H1 (cell line): ENCODE results near the gene LMTK2. TPM values are rescaled to one million over a fixed set of nuclear protein-coding genes. Genes with fewer than 3 reads are reported as not detected.

ENCODE experiments used
- CTCF ChIA-PET: fragments of 300-600 bp; sonication (Branson Sonifier 250); formaldehyde crosslinking; loops from one replicate; lab custom pipeline; 2021; ENCODE audit not compliant: partially characterized antibody; lab: Charles Lee
- POLR2A ChIA-PET: fragments of 300-600 bp; sonication (Branson Sonifier 250); formaldehyde crosslinking; loops from one replicate; lab custom pipeline; 2021; ENCODE audit warnings: inconsistent platforms; ENCODE audit not compliant: partially characterized antibody; lab: Charles Lee
- DNase-seq, 2 experiments: peaks; one replicate each; pipeline versions ENCODE4 v3.0.0 to v3.0.0-alpha.2; 2010 to 2022; ENCODE audit warnings: low spot score in 2 of 2, low read depth in 1 of 2, mixed read lengths in 1 of 2
- FAIRE-seq: peaks from 2 replicates; lab custom pipeline; 2011; peaks lifted over from hg19 to GRCh38; lab: Jason Lieb, UNC
- H2AFZ ChIP-seq: 2 replicates; pipeline ENCODE4 v1.8.1; 2012; ENCODE audit warnings: low read length, inconsistent platforms
- H2AK5ac ChIP-seq: 2 replicates; pipeline ENCODE4 v1.6.1; 2013; ENCODE audit warnings: low read depth, low read length
- H2BK120ac ChIP-seq: replicated peaks from 2 replicates; pipeline ENCODE3; 2013; ENCODE audit warnings: low read depth, low read length, inconsistent platforms
- H2BK12ac ChIP-seq: 2 replicates; pipeline ENCODE4 v1.6.1; 2013; ENCODE audit warnings: low read depth, low read length
- H2BK15ac ChIP-seq: 2 replicates; pipeline ENCODE4 v1.6.1; 2013; ENCODE audit warnings: low read length
- H2BK20ac ChIP-seq: 2 replicates; pipeline ENCODE4 v1.6.1; 2013; ENCODE audit warnings: low read length
- H2BK5ac ChIP-seq: 2 replicates; pipeline ENCODE4 v1.6.1; 2013; ENCODE audit warnings: low read depth, low read length
- H3K14ac ChIP-seq: 2 replicates; pipeline ENCODE4 v1.6.1; 2013; ENCODE audit warnings: inconsistent platforms; ENCODE audit not compliant: insufficient read length
- H3K18ac ChIP-seq: 2 replicates; pipeline ENCODE4 v1.6.1; 2013; ENCODE audit warnings: low read length; ENCODE audit errors: extremely low read depth
- H3K23ac ChIP-seq: 2 replicates; pipeline ENCODE4 v1.6.1; 2013; ENCODE audit warnings: inconsistent platforms; ENCODE audit not compliant: insufficient read length
- H3K23me2 ChIP-seq: 2 replicates; pipeline ENCODE4 v1.6.1; 2013; ENCODE audit warnings: low read depth, low read length
- H3K27ac ChIP-seq: 2 replicates; pipeline ENCODE4 v1.6.1; 2011; ENCODE audit warnings: low read depth, low read length, inconsistent platforms
- H3K27me3 ChIP-seq, 4 experiments: replicated peaks in 1 of 4; 1 replicate in 1 of 4; 2 replicates in 3 of 4; pipeline versions ENCODE4 v1.6.1 to v1.8.1; 2011 to 2013; ENCODE audit warnings: low read length in 3 of 4, mild to moderate bottlenecking in 3 of 4, inconsistent platforms in 2 of 4, mixed read lengths in 2 of 4, moderate library complexity in 1 of 4; ENCODE audit not compliant: control insufficient read depth in 3 of 4, insufficient read depth in 3 of 4; ENCODE audit errors: extremely low read depth in 1 of 4
- H3K36me3 ChIP-seq, 4 experiments: 2 replicates each; pipeline versions ENCODE4 v1.6.1 to v1.8.1; 2011 to 2013; ENCODE audit warnings: mild to moderate bottlenecking in 4 of 4, low read length in 3 of 4, moderate library complexity in 2 of 4, control low read depth in 1 of 4, inconsistent platforms in 1 of 4; ENCODE audit not compliant: insufficient read depth in 4 of 4, control insufficient read depth in 2 of 4
- H3K4ac ChIP-seq: replicated peaks from 2 replicates; pipeline ENCODE3; 2013; ENCODE audit warnings: low read length, low read depth, mixed read lengths, inconsistent platforms; ENCODE audit not compliant: insufficient read length
- H3K4me1 ChIP-seq, 4 experiments: replicated peaks in 1 of 4; 1 replicate in 1 of 4; 2 replicates in 3 of 4; pipeline versions ENCODE4 v1.6.1 to v1.8.1; 2011 to 2013; ENCODE audit warnings: low read length in 3 of 4, inconsistent platforms in 2 of 4, mixed read lengths in 1 of 4; ENCODE audit not compliant: insufficient read depth in 4 of 4, control insufficient read depth in 3 of 4
- H3K4me2 ChIP-seq, 2 experiments: 2 replicates each; pipeline versions ENCODE4 v1.6.1 to v1.8.1; 2011 to 2013; ENCODE audit warnings: low read depth in 2 of 2, low read length in 2 of 2, control low read depth in 1 of 2, inconsistent platforms in 1 of 2, mild to moderate bottlenecking in 1 of 2; ENCODE audit not compliant: insufficient read depth in 1 of 2
- H3K4me3 ChIP-seq, 4 experiments: fragments of 200-600, 300-600 bp in 1 of 4; sonication (generic), shearing (Covaris generic), sonication (Bioruptor Twin) in 1 of 4; 2 replicates each; pipeline versions ENCODE4 v1.5.1 to v1.8.1; 2011 to 2016; ENCODE audit warnings: low read length in 4 of 4, low read depth in 3 of 4, control low read depth in 2 of 4, inconsistent platforms in 2 of 4, mild to moderate bottlenecking in 2 of 4, mixed read lengths in 1 of 4, moderate library complexity in 1 of 4; ENCODE audit not compliant: insufficient read depth in 2 of 4; ENCODE audit errors: extremely low read depth in 1 of 4
- H3K56ac ChIP-seq: replicated peaks from 2 replicates; pipeline ENCODE3; 2013; ENCODE audit warnings: low read depth, mild to moderate bottlenecking, mixed read lengths, low read length, inconsistent platforms; ENCODE audit not compliant: insufficient read length
- H3K79me1 ChIP-seq: 2 replicates; pipeline ENCODE4 v1.6.1; 2013; ENCODE audit warnings: low read depth, low read length, control low read depth
- H3K79me2 ChIP-seq, 2 experiments: 2 replicates each; pipeline versions ENCODE4 v1.6.1 to v1.8.1; 2012 to 2013; ENCODE audit warnings: low read length in 2 of 2, mild to moderate bottlenecking in 2 of 2, inconsistent platforms in 1 of 2; ENCODE audit not compliant: insufficient read depth in 2 of 2, control insufficient read depth in 1 of 2
- H3K9ac ChIP-seq, 4 experiments: replicated peaks in 1 of 4; 1 replicate in 1 of 4; 2 replicates in 3 of 4; pipeline versions ENCODE4 v1.6.1 to v1.8.1; 2011 to 2013; ENCODE audit warnings: low read depth in 3 of 4, low read length in 3 of 4, control low read depth in 2 of 4, mild to moderate bottlenecking in 2 of 4, moderate library complexity in 2 of 4, inconsistent platforms in 1 of 4; ENCODE audit errors: extremely low read depth in 1 of 4
- H3K9me3 ChIP-seq, 2 experiments: 2 replicates each; pipeline versions ENCODE4 v1.6.1 to v1.8.1; 2012 to 2013; ENCODE audit warnings: mild to moderate bottlenecking in 2 of 2, moderate library complexity in 2 of 2, control low read depth in 1 of 2, inconsistent platforms in 1 of 2, low read depth in 1 of 2, low read length in 1 of 2, mixed read lengths in 1 of 2; ENCODE audit not compliant: insufficient read depth in 2 of 2
- H4K20me1 ChIP-seq, 2 experiments: replicated peaks in 1 of 2; 2 replicates each; pipeline versions ENCODE3 to v1.8.1; 2011 to 2013; ENCODE audit warnings: inconsistent platforms in 2 of 2, low read length in 2 of 2, mild to moderate bottlenecking in 1 of 2; ENCODE audit not compliant: insufficient read depth in 2 of 2, control insufficient read depth in 1 of 2
- H4K5ac ChIP-seq: 2 replicates; pipeline ENCODE4 v1.6.1; 2013; ENCODE audit warnings: low read length, low read depth, mixed read lengths, inconsistent platforms; ENCODE audit not compliant: insufficient read length
- H4K8ac ChIP-seq: 2 replicates; pipeline ENCODE4 v1.8.0; 2013; ENCODE audit warnings: mild to moderate bottlenecking, moderate library complexity, low read length, inconsistent platforms; ENCODE audit not compliant: insufficient read depth; ENCODE audit errors: extremely low read depth
- H4K91ac ChIP-seq: replicated peaks from 2 replicates; pipeline ENCODE3; 2013; ENCODE audit warnings: low read length, mixed read lengths, inconsistent platforms; ENCODE audit not compliant: insufficient read length
- GTF2F1 ChIP-seq: IDR thresholded peaks from 2 replicates; pipeline ENCODE4 v1.6.1; 2012; ENCODE audit warnings: low read depth, low read length, improper control_type of control experiment, borderline replicate concordance
- KDM5A ChIP-seq: fragments of 200-600 bp; IDR thresholded peaks from 2 replicates; pipeline ENCODE4 v1.7.1; 2012; ENCODE audit warnings: mild to moderate bottlenecking, low read length, inconsistent platforms, mixed read lengths
- SP1 ChIP-seq: IDR thresholded peaks from 2 replicates; pipeline ENCODE4 v1.6.1; 2011; ENCODE audit warnings: low read depth, low read length
- WGBS, 2 experiments: shearing (Covaris generic) in 1 of 2; methylation state at CpG; one replicate each; pipeline versions ENCODE4 v1.1.6 to v1.1.7; 2013 to 2015; ENCODE audit warnings: low lambda C conversion rate in 2 of 2, mixed read lengths in 2 of 2, inconsistent platforms in 1 of 2, low coverage in 1 of 2, missing lambda C conversion rate in 1 of 2; ENCODE audit not compliant: insufficient replicate concordance in 2 of 2, insufficient coverage in 1 of 2, insufficient read length in 1 of 2; ENCODE audit errors: extremely low coverage in 1 of 2, missing lambda C conversion rate in 1 of 2; 5-methylcytosine and 5-hydroxymethylcytosine counted together
- polyA plus RNA-seq, 7 experiments: library from polyadenylated mRNA; depleted of rRNA in 3 of 7; stranded (reverse) in 5 of 7; unstranded in 2 of 7; fragments of >200 nt in 5 of 7; fragments of 200-250 nt in 2 of 7; gene quantifications; 1 replicate in 5 of 7; 2 replicates in 1 of 7; 4 replicates in 1 of 7; pipeline versions ENCODE4 v1.2.1 to v1.2.3, GENCODE V29; 2011 to 2013; ENCODE audit warnings: missing spikeins in 2 of 7, mixed read lengths in 2 of 7
- total RNA-seq: library from RNA; stranded (reverse); fragmentation: NEBNext Ultra II Directional; extraction: Animal tissue kit (Norgen Biotek cat#: 25700); gene quantifications from 2 replicates; pipeline ENCODE4 v1.2.1, GENCODE V29; 2021
- TF ChIP-seq, protein P1 (sequence below): IDR thresholded peaks from 2 replicates; pipeline ENCODE4 v1.6.1; 2012; ENCODE audit warnings: low read length, inconsistent platforms

LMTK2 gene
- total and polyA plus RNA-seq, 2 of the 8 experiments (the other 6 are each of a cell fraction or from before 2014, with no cell fraction given): 9.7 to 30.7 TPM

- H3K18ac ChIP-seq: no peak overlapping the region
- peaks cover 0 to 9% of the 10 kb centered on the region in 2 experiments for H4K20me1 ChIP-seq
- no peak overlapping the region for H2AFZ ChIP-seq
- H3K23me2 ChIP-seq: no peaks in the 10 kb centered on the region
- no peak overlapping the region for H2BK20ac ChIP-seq
- FAIRE-seq: no peak
- CTCF ChIA-PET: interaction anchor here (1.0 to 8.8 kb wide), 4 partner anchors 10 to 156 kb away, joined by 3 to 75 read pairs (median 12); partner anchors contain the start of gene LMTK2
- no peak overlapping the region for H4K8ac ChIP-seq
- no peak overlapping the region for H3K4ac ChIP-seq
- H3K27me3 ChIP-seq: no peaks in the 10 kb centered on the region
- POLR2A ChIA-PET: no interaction called here
- H3K9ac ChIP-seq: no peak overlapping the region
- H3K79me1 ChIP-seq: peaks cover 4% of the 10 kb centered on the region
- no peak overlapping the region for H3K4me3 ChIP-seq
- no peaks in the 10 kb centered on the region; a peak in 4 of 7 replicates for H3K4me1 ChIP-seq
- H4K5ac ChIP-seq: no peak overlapping the region
- 86% methylated on average over 6 of the region's 6 CpGs; no CpG with 5 or more reads in 1 of the 2 experiments for WGBS, 2 experiments
- H3K14ac ChIP-seq: no peak overlapping the region
- no peak for DNase-seq
- H2BK5ac ChIP-seq: no peak overlapping the region
- H3K9me3 ChIP-seq: no peaks in the 10 kb centered on the region
- H3K56ac ChIP-seq: no peak overlapping the region
- no peaks in the 10 kb centered on the region for H3K79me2 ChIP-seq
- no peak overlapping the region for H2AK5ac ChIP-seq
- H3K23ac ChIP-seq: no peak overlapping the region
- H3K36me3 ChIP-seq: peaks cover 0 to 15% (median 0%) of the 10 kb centered on the region in 4 experiments; a peak in 4 of 8 replicates
- TF ChIP-seq GTF2F1: no peak
- TF ChIP-seq SP1: no peak
- TF ChIP-seq, protein P1, sequence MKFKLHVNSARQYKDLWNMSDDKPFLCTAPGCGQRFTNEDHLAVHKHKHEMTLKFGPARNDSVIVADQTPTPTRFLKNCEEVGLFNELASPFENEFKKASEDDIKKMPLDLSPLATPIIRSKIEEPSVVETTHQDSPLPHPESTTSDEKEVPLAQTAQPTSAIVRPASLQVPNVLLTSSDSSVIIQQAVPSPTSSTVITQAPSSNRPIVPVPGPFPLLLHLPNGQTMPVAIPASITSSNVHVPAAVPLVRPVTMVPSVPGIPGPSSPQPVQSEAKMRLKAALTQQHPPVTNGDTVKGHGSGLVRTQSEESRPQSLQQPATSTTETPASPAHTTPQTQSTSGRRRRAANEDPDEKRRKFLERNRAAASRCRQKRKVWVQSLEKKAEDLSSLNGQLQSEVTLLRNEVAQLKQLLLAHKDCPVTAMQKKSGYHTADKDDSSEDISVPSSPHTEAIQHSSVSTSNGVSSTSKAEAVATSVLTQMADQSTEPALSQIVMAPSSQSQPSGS: no peak
- TF ChIP-seq KDM5A: no peak
- H4K91ac ChIP-seq: no peak overlapping the region
- no peak overlapping the region for H2BK15ac ChIP-seq
- H2BK120ac ChIP-seq: no peak overlapping the region
- no peak overlapping the region for H3K4me2 ChIP-seq
- H2BK12ac ChIP-seq: no peak overlapping the region
- H3K27ac ChIP-seq: no peak overlapping the region
These were observed 70.9 kb downstream of the LMTK2 start for GRCh38 chr7:98177553-98177952.
